ENCODE data around the gene RENBP.

- no peak for TF ChIP-seq POLR2A (IDR thresholded peaks at IDR 0.05)
- TF ChIP-seq CTCF (IDR thresholded peaks at IDR 0.05): peak in 9 of 12 donors; percentile 8 to 44 (median 22)
Observed at GRCh38 chrX:153924149-153924861, 20.1 kb downstream of the RENBP start.
